ENCODE results near the gene RIN2.
A peak's percentile ranks its signal among the peaks of the same experiment; 100 is the strongest.
"Not testable (repeated sequence)": the region's sequence is repeated elsewhere in the genome, so short reads cannot be mapped to it uniquely, and the experiment has no call there.

The RIN2 gene

GRCh38 chr20:19791887-19792286 is 33.8 kb downstream of the RIN2 start:
- no peak for DNase-seq

DNA sequence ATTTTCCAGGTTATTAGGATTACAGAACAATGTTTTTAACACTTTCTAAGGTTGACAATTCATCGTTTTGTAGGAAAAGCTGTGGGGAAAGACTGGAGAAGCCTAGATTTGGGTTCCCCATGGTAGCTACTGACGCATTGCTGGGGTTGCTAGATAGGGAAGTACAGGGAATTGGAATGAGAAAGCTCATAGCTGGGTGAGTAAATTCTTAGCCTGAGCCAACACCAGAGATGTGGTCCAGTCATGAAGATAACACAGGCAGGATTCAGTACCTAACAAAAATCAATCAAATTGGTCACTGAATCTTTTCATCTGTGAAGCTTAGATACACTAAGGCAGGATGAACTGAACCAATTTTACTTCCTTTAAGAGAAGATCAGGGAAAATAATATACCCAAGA is 35.7 kb downstream of the RIN2 start:
- no peak for DNase-seq

GRCh38 chr20:19794941-19795340 is 36.9 kb downstream of the RIN2 start:
- no peak for DNase-seq

DNA sequence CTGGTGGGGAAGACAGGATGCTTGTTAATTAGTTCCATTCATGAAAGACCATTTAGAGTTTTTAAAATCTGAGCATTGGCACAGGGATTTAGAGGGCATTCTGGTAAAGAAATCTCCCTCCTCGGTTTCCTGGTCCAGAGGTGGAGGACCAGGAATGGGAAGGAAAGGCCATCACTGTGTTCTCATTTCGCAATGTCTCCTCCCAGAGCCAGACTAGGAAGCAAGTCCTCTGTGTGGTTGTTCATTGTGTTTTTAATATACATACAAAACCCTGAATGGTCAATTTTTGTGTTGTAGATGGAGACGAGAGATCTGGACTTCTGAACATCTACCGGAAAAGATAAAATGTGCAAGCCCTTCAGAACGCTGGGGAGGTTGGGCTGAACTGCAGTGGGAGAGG is 41.3 kb downstream of the RIN2 start:
- DNase-seq: no peak

- no peak for DNase-seq
These were observed 44.0 kb downstream of the RIN2 start for GRCh38 chr20:19802099-19802491.

DNA sequence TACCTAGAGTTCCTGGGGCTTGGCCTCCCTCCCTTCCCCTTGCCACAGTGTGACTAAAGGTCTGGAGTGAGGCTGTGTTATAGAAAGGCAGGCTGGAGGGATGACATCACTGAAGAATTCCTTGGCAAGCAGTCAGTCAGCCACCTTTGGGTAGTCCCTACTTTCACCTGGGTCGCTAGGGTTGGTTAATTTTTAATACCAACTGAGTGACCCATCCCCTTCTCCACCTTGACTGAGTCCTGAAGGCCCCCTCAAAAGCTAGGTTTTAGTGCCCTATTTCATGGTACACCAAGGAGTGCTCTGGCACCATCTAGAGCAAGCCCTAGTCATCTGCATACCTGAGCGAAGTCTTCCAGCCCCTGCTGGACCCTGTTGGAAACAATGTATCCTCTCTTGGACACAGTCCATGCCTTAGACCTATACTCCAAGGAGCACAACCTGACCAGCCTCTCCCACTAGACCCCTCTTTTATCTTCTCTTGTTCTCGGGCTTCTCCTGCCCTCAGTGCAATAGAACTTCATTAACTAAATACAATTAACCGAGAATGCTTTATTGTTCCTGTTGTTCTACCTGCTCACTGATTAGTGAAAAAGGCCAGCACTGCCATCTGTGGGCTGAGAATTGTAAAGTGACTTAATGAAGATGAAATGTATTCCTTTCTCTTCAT is 44.6 kb downstream of the RIN2 start:
- peak; percentile 27 for DNase-seq

DNA sequence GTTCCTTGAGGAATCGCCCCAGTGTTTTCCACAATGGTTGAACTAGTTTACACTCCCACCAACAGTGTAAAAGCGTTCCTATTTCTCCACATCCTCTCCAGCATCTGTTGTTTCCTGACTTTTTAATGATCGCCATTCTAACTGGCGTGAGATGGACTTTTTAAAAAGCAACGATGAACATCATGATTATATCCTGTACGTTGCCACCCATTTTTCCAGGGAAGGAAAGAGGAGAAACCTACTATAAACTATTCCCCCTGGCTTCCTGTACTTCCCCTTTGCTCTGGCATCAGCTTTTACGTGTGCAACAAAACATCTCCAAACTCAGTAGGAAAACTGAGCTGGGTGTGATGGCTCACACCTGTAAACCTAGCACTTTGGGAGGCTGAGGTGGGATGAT is 48.2 kb downstream of the RIN2 start:
- DNase-seq: not testable (repeated sequence)

GRCh38 chr20:19806806-19807190 is 48.7 kb downstream of the RIN2 start:
- DNase-seq: no peak

DNA sequence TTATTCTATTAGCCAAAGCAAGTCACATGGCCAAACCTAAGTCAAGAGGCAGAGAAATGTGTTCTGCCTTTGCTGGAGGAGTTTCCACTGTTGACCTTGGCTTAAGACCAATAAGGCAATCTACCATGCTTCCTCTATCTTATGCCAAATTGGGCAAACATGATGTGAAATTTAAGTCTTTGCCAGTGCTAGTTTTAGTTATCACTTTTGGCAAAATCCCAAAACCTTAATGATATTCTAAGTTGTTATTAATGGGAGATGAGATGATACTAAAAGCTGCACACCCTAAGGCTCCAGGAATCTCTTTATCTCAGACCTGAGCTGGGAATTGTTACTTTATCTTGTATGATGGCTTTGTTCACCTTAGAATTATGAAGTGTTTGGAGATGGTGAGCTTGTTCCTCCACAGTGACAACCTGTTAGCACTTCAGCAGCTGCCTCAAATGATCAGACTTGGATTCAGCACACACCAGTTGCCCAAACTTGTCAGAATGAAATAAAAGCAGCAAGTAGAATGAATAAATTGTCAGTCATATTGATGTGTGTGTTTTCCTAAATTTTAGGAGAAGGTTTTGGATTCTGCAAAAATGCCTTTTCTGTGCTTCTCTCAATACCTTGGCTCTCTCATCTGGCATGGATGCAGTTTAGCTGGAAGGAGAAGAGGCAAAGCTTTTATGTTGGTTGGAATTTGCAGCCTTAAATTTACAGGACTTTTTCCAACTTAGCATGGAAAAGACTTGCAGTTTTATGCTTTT is 49.3 kb downstream of the RIN2 start:
- no peak for DNase-seq

Data from NCI-H524 treated with DMSO at 0.1 percent for 48 hours (cell line).